Activated naive CD4-positive, alpha-beta T cell treated with anti-CD3 and anti-CD28 coated beads for 36 hours (primary cell): Measurements from ENCODE around the gene KIAA0825. TPM values are rescaled to one million over a fixed set of nuclear protein-coding genes. Genes with fewer than 3 reads are reported as not detected.

Experiments used
- CTCF ChIA-PET: fragments of 350-600 bp; sonication (Branson Sonifier 250); formaldehyde crosslinking; loops from one replicate; lab custom pipeline; 2021; ENCODE audit warnings: antibody characterized with exemption; lab: Charles Lee
- DNase-seq: peaks from one replicate; pipeline ENCODE4 v3.0.0-alpha.2; 2020
- H3K27ac Mint-ChIP-seq: one replicate; pipeline ENCODE4 v1.8.0; 2021; ENCODE audit warnings: mild to moderate bottlenecking, mixed read lengths
- H3K27me3 Mint-ChIP-seq: one replicate; pipeline ENCODE4 v1.8.0; 2021; ENCODE audit warnings: low read depth, mixed read lengths
- H3K36me3 Mint-ChIP-seq: one replicate; pipeline ENCODE4 v1.8.0; 2021; ENCODE audit warnings: low read depth, mixed read lengths
- H3K4me1 Mint-ChIP-seq: one replicate; pipeline ENCODE4 v1.8.0; 2021; ENCODE audit warnings: low read depth, mixed read lengths
- H3K4me3 Mint-ChIP-seq: one replicate; pipeline ENCODE4 v1.8.0; 2021; ENCODE audit warnings: mild to moderate bottlenecking, moderate library complexity, mixed read lengths
- H3K9me3 Mint-ChIP-seq: one replicate; pipeline ENCODE4 v1.8.0; 2021; ENCODE audit warnings: mixed read lengths
- intact Hi-C: fragments of 100-400 bp; cut with micrococcal nuclease; formaldehyde crosslinking; loops from one replicate; pipeline ENCODE4 v1.15.1; 2023
- total RNA-seq, 2 experiments: library from RNA; stranded (reverse); gene quantifications; one replicate each; pipeline ENCODE4 v1.2.3, GENCODE V29; 2021

KIAA0825 gene
- total RNA-seq, 2 experiments from 2014 or later, result 0.07 to 0.24 TPM

DNA sequence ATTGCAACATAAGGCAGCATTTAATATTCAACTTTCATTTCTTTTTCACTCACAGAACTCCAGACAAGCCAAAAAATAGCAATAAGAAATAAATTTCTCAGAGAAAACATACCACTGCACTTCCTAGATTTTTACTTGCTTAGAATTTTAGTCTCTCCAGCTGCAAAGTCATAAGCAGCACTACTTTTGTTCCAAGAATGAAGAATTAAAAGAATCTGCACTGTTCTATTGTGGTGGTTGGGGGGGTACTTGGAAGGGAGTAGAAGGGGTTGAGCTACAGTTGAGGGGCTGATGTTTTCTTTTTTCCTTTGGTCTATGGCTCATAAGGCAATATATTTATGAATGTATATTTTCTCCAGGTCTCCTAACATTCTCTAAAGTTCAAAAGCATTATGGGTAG, 144.5 kb downstream of the KIAA0825 start:
- Mint-ChIP-seq H3K9me3 (no peaks in the 10 kb centered on the region), H3K4me1 (no peaks in the 10 kb centered on the region), H3K27me3 (no peaks in the 10 kb centered on the region), H3K36me3 (no peaks in the 10 kb centered on the region), H3K27ac (no peak overlapping the region), H3K4me3 (no peak overlapping the region)
- intact Hi-C loops, result no loop called here
- CTCF ChIA-PET, result no interaction called here
- DNase-seq, result no peak

DNA sequence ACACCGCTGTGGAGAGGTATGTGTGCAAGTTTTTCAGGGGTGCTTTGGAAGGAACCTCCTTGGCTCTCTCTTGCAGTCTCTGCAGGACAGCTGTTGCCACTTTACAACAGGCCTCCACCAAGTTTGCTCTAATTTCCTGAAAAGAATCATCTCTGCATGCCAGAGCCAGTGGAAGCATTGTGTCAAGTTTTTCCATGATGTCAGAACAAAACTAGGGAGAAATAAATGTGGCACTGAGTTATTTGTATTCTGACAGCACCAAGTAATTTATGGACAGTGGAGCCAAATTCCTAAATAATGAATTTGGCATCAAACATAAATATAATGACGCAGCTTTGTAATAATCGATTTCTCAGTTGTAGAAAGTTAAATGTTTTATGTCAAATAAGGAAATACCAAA, 146.9 kb downstream of the KIAA0825 start:
- H3K9me3 Mint-ChIP-seq, result no peaks in the 10 kb centered on the region
- H3K27me3 Mint-ChIP-seq, result no peaks in the 10 kb centered on the region
- CTCF ChIA-PET, result no interaction called here
- no peaks in the 10 kb centered on the region for H3K36me3 Mint-ChIP-seq
- no peak overlapping the region for H3K27ac Mint-ChIP-seq
- DNase-seq, result no peak
- no peaks in the 10 kb centered on the region for H3K4me1 Mint-ChIP-seq
- no peak overlapping the region for H3K4me3 Mint-ChIP-seq
- intact Hi-C loops, result no loop called here

DNA sequence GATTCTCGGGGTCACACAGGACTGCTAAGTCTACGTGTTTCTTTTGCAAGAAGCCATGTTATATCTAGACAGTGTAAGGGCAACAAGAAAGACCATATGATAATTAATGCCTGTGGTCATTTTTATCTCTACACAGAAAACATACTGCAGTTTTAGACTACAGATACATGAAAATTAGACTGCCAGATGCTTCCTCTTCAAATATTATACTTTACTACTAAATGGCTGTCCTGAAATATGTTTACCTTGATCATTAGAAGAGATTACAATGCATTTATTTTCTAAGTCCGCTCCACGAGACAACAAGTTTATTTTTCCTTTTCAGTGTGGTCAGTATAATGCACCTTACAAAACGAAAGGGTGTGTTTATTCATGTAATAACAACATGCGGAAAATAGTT, 147.6 kb downstream of the KIAA0825 start:
- Mint-ChIP-seq H3K27ac (no peak overlapping the region), H3K4me1 (no peaks in the 10 kb centered on the region), H3K27me3 (no peaks in the 10 kb centered on the region), H3K9me3 (no peaks in the 10 kb centered on the region), H3K4me3 (no peak overlapping the region), H3K36me3 (no peaks in the 10 kb centered on the region)
- intact Hi-C loops, result no loop called here
- CTCF ChIA-PET, result no interaction called here
- DNase-seq, result no peak

DNA sequence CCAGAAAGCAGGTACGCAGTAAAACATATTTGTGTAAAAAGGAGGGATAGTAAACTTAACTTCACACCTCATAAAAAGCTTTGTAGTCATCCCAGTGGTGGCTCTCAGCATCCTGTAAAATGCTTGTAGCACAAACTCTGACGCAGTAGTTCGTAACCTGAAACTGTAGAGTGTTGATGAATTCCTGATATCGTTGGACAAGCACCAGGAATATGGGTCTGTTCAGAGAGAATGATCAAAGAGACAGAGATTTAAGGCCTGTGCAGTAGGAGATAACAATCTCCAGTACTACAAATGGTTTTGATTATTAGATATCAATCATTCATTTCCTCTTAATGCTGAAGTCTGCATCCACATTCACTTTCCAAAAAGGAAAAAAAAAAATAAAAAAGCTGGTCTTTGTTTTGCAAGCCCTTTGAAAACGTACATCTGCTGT, 148.5 kb downstream of the KIAA0825 start:
- no peaks in the 10 kb centered on the region for H3K9me3 Mint-ChIP-seq
- intact Hi-C loops, result no loop called here
- H3K4me3 Mint-ChIP-seq, result no peak overlapping the region
- DNase-seq, result no peak
- no peak overlapping the region for H3K27ac Mint-ChIP-seq
- no peaks in the 10 kb centered on the region for H3K4me1 Mint-ChIP-seq
- no peaks in the 10 kb centered on the region for H3K36me3 Mint-ChIP-seq
- H3K27me3 Mint-ChIP-seq, result no peaks in the 10 kb centered on the region
- CTCF ChIA-PET, result no interaction called here

DNA sequence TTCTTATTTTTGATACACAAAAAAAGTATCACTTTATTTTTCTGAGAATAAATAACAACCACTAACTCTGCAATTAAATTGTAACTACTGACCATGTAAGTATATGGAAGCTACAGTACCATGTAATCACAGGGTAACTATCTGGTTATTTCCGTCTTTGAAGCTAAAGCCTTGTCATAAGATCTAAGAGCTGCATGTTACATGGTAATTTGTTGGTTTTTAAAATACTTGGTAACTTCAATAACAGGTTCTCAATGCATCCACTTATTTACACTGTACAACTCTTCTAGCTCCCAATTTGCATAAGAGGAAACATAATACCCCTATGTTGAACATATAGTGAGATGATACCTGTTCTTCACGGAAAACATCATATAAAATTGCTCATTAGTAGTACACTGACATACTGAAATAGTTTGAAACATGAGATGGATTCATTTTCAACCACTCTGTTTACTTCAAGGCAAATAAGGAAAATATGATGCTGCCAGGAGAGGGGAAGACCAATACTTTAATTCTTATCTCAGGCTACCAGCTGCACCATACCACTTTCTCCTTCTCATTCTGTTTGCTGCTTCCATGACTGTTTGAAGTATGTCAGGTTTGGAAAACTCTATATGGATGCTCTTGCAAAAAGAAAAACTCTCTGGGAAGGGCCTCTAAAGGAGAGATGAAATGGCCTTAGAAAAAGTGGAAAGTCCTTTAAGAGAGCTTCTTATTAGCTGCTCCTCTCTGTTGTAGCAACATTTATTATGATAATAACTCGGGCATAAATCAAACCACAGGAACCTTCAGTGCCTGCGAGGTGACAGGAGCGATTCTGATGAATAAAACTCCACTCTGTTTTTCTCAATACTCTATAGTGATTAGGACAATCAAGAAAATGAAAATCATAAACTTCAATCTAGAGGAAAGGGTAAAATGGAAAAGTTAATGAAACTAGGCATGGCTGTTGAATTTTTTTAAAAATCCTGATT, 150.2 kb downstream of the KIAA0825 start:
- no peaks in the 10 kb centered on the region for H3K36me3 Mint-ChIP-seq
- H3K9me3 Mint-ChIP-seq, result no peaks in the 10 kb centered on the region
- no peak for DNase-seq
- H3K4me3 Mint-ChIP-seq, result no peak overlapping the region
- no peaks in the 10 kb centered on the region for H3K27me3 Mint-ChIP-seq
- intact Hi-C loops, result no loop called here
- no peak overlapping the region for H3K27ac Mint-ChIP-seq
- CTCF ChIA-PET, result no interaction called here
- no peaks in the 10 kb centered on the region for H3K4me1 Mint-ChIP-seq

DNA sequence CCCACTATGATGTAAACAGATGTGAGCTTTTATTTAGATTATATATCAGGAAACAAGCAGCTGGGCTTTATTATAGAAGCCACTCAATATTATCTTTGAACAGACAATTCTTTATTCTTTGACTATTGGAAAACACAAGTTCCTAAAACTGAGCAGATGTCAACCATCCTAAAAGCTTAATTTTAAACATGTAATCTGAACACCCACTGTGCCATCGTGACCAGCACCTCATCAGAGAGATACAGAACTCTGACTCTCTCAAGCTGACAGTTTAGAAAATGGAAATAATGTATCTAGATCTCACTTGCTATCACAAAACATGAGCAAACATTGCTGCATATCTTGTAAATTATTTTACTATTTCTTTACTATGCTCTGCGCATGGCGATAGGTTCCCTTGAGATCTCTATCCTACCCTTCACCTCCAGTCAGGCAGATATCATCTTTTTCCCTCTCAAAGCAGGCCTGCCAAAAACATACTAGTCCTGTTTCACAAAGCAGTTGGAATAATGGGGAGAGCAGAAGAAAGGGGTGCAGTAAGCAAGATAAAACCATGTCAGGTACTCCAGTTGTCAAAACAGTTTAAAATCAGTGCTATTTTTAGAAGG, 151.0 kb downstream of the KIAA0825 start:
- H3K4me1 Mint-ChIP-seq, result no peaks in the 10 kb centered on the region
- DNase-seq, result no peak
- no peak overlapping the region for H3K4me3 Mint-ChIP-seq
- H3K9me3 Mint-ChIP-seq, result no peaks in the 10 kb centered on the region
- H3K27ac Mint-ChIP-seq, result no peak overlapping the region
- H3K36me3 Mint-ChIP-seq, result no peaks in the 10 kb centered on the region
- intact Hi-C loops, result no loop called here
- H3K27me3 Mint-ChIP-seq, result no peaks in the 10 kb centered on the region
- CTCF ChIA-PET, result no interaction called here

DNA sequence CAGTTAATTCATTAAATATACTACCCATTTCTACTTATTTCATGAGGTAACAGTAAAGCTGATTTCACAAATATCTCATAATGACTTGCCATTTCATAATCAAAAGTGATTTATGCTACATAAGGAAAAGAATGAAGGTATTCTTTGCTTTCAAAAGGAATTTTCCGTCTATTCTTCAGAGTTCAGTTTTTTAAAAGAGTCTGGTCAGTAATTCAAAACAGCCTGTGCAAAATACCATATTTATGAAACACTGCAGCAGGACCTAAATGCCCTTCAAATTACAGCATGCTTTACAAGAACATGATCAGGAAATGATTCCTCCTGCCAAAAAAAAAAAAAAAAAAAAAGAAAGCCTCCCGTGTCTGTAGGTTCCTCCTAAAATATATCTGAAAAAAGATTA, 154.7 kb downstream of the KIAA0825 start:
- Mint-ChIP-seq H3K27me3 (no peaks in the 10 kb centered on the region), H3K4me3 (no peak overlapping the region), H3K9me3 (no peaks in the 10 kb centered on the region), H3K36me3 (no peaks in the 10 kb centered on the region), H3K4me1 (no peaks in the 10 kb centered on the region), H3K27ac (no peak overlapping the region)
- intact Hi-C loops, result no loop called here
- CTCF ChIA-PET, result no interaction called here
- no peak for DNase-seq

DNA sequence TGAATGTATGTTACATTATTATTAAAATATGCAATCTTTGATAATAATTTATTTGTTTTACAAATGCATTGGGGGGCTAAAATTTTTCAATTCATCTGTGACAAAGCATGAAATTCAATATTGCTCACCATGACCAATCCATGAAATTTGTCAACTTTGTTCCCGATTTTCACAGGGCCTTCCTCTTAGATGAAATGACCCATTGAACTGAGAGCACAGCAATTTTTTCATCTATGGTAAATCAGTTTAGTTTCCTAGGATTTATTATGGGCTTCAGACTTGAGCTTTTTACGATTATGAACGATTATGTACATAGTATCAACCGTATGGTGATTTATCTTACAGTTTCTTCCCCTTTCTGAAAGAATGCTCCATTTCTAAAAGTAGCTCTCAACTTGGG, 157.3 kb downstream of the KIAA0825 start:
- H3K4me3 Mint-ChIP-seq, result no peak overlapping the region
- intact Hi-C loops, result no loop called here
- DNase-seq, result no peak
- H3K36me3 Mint-ChIP-seq, result no peaks in the 10 kb centered on the region
- CTCF ChIA-PET, result no interaction called here
- H3K27ac Mint-ChIP-seq, result no peak overlapping the region
- no peaks in the 10 kb centered on the region for H3K27me3 Mint-ChIP-seq
- no peaks in the 10 kb centered on the region for H3K4me1 Mint-ChIP-seq
- no peaks in the 10 kb centered on the region for H3K9me3 Mint-ChIP-seq

DNA sequence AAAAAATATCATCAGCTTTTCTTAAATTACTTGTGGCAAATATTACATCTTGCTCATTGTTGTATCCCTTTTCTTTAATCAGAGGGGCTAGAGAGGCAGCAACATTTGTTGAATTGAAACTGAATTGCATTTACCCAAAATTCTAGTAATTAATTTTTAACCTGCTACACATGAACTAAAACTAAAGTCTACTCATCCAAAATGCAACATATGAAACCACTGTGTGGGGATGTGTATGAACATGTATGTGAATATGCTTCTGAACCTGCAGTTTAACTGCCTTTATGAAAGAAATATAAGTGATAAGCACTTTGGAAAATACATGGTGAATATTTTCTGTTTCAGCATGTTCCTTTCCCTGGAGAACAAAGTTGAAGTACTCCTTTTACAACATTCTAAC, 158.5 kb downstream of the KIAA0825 start:
- H3K27ac Mint-ChIP-seq, result no peak overlapping the region
- no peaks in the 10 kb centered on the region for H3K4me1 Mint-ChIP-seq
- H3K27me3 Mint-ChIP-seq, result no peaks in the 10 kb centered on the region
- no peaks in the 10 kb centered on the region for H3K9me3 Mint-ChIP-seq
- DNase-seq, result no peak
- no peak overlapping the region for H3K4me3 Mint-ChIP-seq
- intact Hi-C loops, result no loop called here
- CTCF ChIA-PET, result no interaction called here
- no peaks in the 10 kb centered on the region for H3K36me3 Mint-ChIP-seq

DNA sequence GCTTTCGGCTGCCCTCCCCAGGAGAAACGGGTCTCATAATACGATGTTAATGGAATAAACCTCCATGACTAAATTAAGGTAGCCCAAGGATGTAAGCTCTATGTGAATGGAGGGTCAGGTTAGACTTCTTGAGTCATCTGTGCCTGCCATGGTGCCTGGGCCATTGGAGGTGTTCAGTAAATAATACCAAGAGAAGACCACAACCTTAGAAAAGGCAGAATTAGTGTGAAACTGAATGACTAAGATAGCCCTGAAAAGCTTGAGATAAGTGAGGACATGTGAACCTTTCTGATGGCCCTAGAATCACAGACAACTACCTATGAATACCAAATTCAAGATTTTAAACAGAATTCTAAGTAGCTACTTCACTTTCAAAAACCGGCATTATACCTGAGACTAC, 160.6 kb downstream of the KIAA0825 start:
- no peak overlapping the region for H3K4me3 Mint-ChIP-seq
- H3K27me3 Mint-ChIP-seq, result no peaks in the 10 kb centered on the region
- no peaks in the 10 kb centered on the region for H3K36me3 Mint-ChIP-seq
- intact Hi-C loops, result no loop called here
- CTCF ChIA-PET, result no interaction called here
- no peak overlapping the region for H3K27ac Mint-ChIP-seq
- DNase-seq, result no peak
- no peaks in the 10 kb centered on the region for H3K4me1 Mint-ChIP-seq
- H3K9me3 Mint-ChIP-seq, result no peaks in the 10 kb centered on the region

DNA sequence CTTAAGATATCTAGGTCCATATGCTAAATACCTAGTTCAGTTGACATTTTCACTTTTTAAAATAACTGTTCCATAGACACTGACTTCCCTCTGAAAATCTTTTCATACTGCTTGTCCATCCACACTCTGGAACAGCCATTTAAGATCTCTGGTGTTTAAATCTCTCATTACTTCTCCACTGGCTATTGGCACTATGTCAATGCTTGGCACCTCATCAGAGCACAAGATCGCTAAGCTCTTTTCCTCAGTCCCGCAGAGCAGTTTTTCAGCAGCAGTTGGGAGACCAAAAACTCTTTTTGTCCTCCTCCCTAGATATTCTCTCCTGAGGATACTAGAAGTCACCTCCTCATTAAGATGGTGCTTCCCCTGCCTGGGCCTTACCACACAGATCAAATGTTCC, 172.7 kb downstream of the KIAA0825 start:
- Mint-ChIP-seq H3K36me3 (no peaks in the 10 kb centered on the region), H3K9me3 (no peaks in the 10 kb centered on the region), H3K4me3 (no peak overlapping the region), H3K27ac (no peak overlapping the region), H3K27me3 (no peaks in the 10 kb centered on the region), H3K4me1 (no peaks in the 10 kb centered on the region)
- no peak for DNase-seq
- intact Hi-C loops, result no loop called here
- CTCF ChIA-PET, result no interaction called here

DNA sequence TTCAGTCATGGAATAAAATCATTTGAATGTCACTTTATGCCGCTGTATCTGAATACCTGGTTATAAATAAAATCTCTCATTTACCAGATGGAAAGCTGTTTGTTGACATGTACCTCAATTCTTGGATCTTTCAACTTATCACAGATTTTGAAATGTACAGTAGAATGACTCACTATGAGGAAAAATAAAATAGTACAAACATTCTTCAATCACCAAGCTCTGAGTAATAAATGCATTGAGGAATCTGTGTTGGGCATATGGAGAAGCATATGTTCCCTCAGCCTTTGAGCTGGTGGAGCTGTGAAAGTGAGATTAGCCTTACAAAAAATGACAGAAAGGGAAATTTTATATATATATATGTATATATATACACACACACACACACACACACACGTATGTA, 175.4 kb downstream of the KIAA0825 start:
- H3K27ac Mint-ChIP-seq, result no peak overlapping the region
- CTCF ChIA-PET, result no interaction called here
- no peak overlapping the region for H3K4me3 Mint-ChIP-seq
- DNase-seq, result no peak
- intact Hi-C loops, result no loop called here
- no peaks in the 10 kb centered on the region for H3K36me3 Mint-ChIP-seq
- no peaks in the 10 kb centered on the region for H3K27me3 Mint-ChIP-seq
- H3K4me1 Mint-ChIP-seq, result no peaks in the 10 kb centered on the region
- H3K9me3 Mint-ChIP-seq, result no peaks in the 10 kb centered on the region

DNA sequence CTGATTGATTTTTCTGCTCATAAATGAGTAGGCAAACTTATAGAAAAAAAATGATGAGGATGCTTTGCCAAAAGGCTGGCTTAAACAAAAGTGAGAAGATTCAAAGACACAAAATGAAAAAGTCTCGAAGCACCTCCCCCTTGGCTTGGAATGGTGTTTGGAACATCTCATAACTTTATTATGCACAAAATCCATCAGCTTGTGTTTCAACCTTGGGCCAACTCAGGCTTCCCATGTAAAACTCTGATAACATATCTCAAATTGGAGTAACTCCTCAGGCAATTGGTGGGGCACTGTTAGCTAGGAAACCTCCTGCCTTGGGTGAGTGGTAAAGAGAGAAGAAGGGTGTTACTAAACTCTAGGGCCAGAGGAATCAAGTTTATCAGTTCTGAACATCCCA, 176.3 kb downstream of the KIAA0825 start:
- CTCF ChIA-PET, result no interaction called here
- intact Hi-C loops, result no loop called here
- no peaks in the 10 kb centered on the region for H3K27me3 Mint-ChIP-seq

More for the DNA sequence above, 176.3 kb downstream of the KIAA0825 start:
- H3K9me3 Mint-ChIP-seq, result no peaks in the 10 kb centered on the region
- H3K4me3 Mint-ChIP-seq, result no peak overlapping the region
- DNase-seq, result no peak
- H3K36me3 Mint-ChIP-seq, result no peaks in the 10 kb centered on the region
- no peak overlapping the region for H3K27ac Mint-ChIP-seq
- H3K4me1 Mint-ChIP-seq, result no peaks in the 10 kb centered on the region
